ENCODE measurements around the gene CACNB2.
"Not testable (repeated sequence)": the region's sequence is repeated elsewhere in the genome, so short reads cannot be mapped to it uniquely, and the experiment has no call there.

CACNB2 gene

GRCh38 chr10:18583575-18584270 is 443.5 kb downstream of the CACNB2 start:
- no peak for DNase-seq

GRCh38 chr10:18586637-18587036 is 446.4 kb downstream of the CACNB2 start:
- DNase-seq: not testable (repeated sequence)

GRCh38 chr10:18591141-18591540 is 450.9 kb downstream of the CACNB2 start:
- not testable (repeated sequence) for DNase-seq
